ENCODE data around the gene NPL.

The NPL gene

DNA sequence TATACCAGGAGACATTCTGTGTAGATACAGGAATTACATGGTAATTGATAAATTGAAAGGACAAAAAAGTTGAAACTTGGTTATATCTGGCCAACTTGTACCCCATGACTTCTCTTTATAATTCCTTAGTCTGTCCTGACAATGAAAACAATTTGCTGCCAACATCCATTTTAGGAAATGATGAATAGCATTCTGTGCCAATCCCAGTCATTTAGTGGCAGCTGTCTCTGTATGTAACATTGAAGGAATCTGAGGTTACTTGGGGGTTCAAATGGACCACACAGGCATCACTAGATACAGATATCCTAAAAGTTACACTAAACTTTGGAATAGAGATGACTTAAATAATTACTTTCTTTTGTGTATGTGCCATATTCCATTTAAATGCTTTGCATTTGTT, 87.8 kb downstream of the NPL start:
- no peak overlapping the region for H3K4me3 ChIP-seq (ENCODE audit: low read length)
- TF ChIP-seq, protein P1, sequence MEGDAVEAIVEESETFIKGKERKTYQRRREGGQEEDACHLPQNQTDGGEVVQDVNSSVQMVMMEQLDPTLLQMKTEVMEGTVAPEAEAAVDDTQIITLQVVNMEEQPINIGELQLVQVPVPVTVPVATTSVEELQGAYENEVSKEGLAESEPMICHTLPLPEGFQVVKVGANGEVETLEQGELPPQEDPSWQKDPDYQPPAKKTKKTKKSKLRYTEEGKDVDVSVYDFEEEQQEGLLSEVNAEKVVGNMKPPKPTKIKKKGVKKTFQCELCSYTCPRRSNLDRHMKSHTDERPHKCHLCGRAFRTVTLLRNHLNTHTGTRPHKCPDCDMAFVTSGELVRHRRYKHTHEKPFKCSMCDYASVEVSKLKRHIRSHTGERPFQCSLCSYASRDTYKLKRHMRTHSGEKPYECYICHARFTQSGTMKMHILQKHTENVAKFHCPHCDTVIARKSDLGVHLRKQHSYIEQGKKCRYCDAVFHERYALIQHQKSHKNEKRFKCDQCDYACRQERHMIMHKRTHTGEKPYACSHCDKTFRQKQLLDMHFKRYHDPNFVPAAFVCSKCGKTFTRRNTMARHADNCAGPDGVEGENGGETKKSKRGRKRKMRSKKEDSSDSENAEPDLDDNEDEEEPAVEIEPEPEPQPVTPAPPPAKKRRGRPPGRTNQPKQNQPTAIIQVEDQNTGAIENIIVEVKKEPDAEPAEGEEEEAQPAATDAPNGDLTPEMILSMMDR (conservative IDR thresholded peaks at IDR 0.05; ENCODE audit: low read depth, low read length) = no peak
- DNase-seq (ENCODE audit: low read depth) = no peak

DNA sequence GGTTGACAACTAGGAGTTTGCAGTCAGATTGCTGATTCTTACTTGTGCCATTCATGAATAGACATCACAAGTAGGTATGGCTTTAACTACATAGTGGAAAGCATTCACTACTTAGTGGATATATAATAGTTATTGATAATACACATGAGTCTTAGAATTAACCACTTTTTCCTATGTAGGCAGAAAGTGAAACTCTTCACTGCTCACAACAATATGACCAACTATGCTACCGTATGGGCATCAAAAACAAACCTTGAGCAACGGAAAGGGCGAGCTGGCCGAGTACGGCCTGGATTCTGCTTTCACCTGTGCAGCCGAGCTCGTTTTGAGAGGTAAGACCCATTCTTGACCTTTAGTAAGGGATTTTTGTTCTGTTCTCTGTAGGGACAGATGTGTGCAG, 88.3 kb downstream of the NPL start:
- TF ChIP-seq, protein P1 (conservative IDR thresholded peaks at IDR 0.05; ENCODE audit: low read depth, low read length) = no peak
- no peak overlapping the region for H3K4me3 ChIP-seq (ENCODE audit: low read length)
- DNase-seq (ENCODE audit: low read depth) = no peak
